HEK293 (cell line): ENCODE results near the gene PRKAG2.

ENCODE experiments used
- CTCF ChIA-PET: fragments of 350-600 bp; formaldehyde crosslinking; extraction: SDS; loops from one replicate; lab custom pipeline; 2021; ENCODE audit warnings: antibody characterized with exemption; lab: Yijun Ruan, JAX
- POLR2A ChIA-PET: fragments of 300-600 bp; formaldehyde crosslinking; extraction: SDS; loops from one replicate; lab custom pipeline; 2020; ENCODE audit warnings: antibody characterized with exemption, inconsistent platforms; lab: Yijun Ruan, JAX
- H3K27ac ChIP-seq: fragments of 200-500 bp; sonication (Bioruptor generic); 2 replicates; pipeline ENCODE4 v1.5.1; 2014; ENCODE audit warnings: low read depth, low read length, control low read depth, inconsistent platforms; ENCODE audit errors: extremely low read depth
- H3K36me3 ChIP-seq, 2 experiments: fragments of 200-500 bp in 1 of 2; sonication (Bioruptor generic) in 1 of 2; 1 replicate in 1 of 2; 2 replicates in 1 of 2; pipeline ENCODE4 v1.5.1; 2014 to 2017; ENCODE audit warnings: inconsistent platforms in 2 of 2, low read length in 2 of 2; ENCODE audit not compliant: control insufficient read depth in 2 of 2, insufficient read depth in 1 of 2
- H3K4me1 ChIP-seq: fragments of 200-500 bp; sonication (Bioruptor generic); 2 replicates; pipeline ENCODE4 v1.5.1; 2014; ENCODE audit warnings: mild to moderate bottlenecking, low read length, inconsistent platforms; ENCODE audit not compliant: control insufficient read depth, insufficient read depth
- H3K4me3 ChIP-seq: 2 replicates; pipeline ENCODE4 v1.5.1; 2011; ENCODE audit warnings: low read depth, mild to moderate bottlenecking, control low read depth, low read length, moderate library complexity
- H3K9me3 ChIP-seq: fragments of 200-500 bp; sonication (Bioruptor generic); 2 replicates; pipeline ENCODE4 v1.5.1; 2014; ENCODE audit warnings: low read depth, low read length, inconsistent platforms; ENCODE audit not compliant: control insufficient read depth, insufficient read depth
- FEZF1 ChIP-seq: fragments of 450-650 bp; formaldehyde crosslinking; IDR thresholded peaks from 2 replicates; pipeline ENCODE4 v1.5.1; 2016; ENCODE audit warnings: missing biosample characterization, missing genetic modification characterization
- IKZF3 ChIP-seq: fragments of 450-650 bp; IDR thresholded peaks from 2 replicates; pipeline ENCODE4 v1.5.0; 2018; ENCODE audit warnings: missing biosample characterization, mild to moderate bottlenecking, missing genetic modification characterization, moderate library complexity
- MZF1 ChIP-seq: fragments of 450-650 bp; formaldehyde crosslinking; IDR thresholded peaks from 2 replicates; pipeline ENCODE4 v1.5.1; 2017; ENCODE audit warnings: missing biosample characterization, missing genetic modification characterization, borderline replicate concordance
- TRIM28 ChIP-seq: IDR thresholded peaks from 2 replicates; pipeline ENCODE4 v1.6.1; 2011; ENCODE audit warnings: low read length, control low read depth, borderline replicate concordance
- ZBTB17 ChIP-seq: fragments of 450-650 bp; formaldehyde crosslinking; IDR thresholded peaks from 2 replicates; pipeline ENCODE4 v1.5.1; 2016; ENCODE audit warnings: missing biosample characterization, missing genetic modification characterization
- ZFHX2 ChIP-seq: fragments of 450-650 bp; formaldehyde crosslinking; conservative IDR thresholded peaks from 2 replicates; pipeline ENCODE4 v1.5.1; 2016; ENCODE audit warnings: missing biosample characterization, missing genetic modification characterization
- ZIC2 ChIP-seq: fragments of 450-650 bp; formaldehyde crosslinking; IDR thresholded peaks from 2 replicates; pipeline ENCODE4 v1.5.1; 2016; ENCODE audit warnings: missing biosample characterization, missing genetic modification characterization
- ZNF112 ChIP-seq: fragments of 450-650 bp; formaldehyde crosslinking; IDR thresholded peaks from 2 replicates; pipeline ENCODE4 v1.5.0; 2017; ENCODE audit warnings: missing biosample characterization, missing genetic modification characterization
- ZNF266 ChIP-seq: fragments of 450-650 bp; formaldehyde crosslinking; IDR thresholded peaks from 2 replicates; pipeline ENCODE4 v1.5.1; 2016; ENCODE audit warnings: missing biosample characterization, missing genetic modification characterization, low read depth
- ZNF274 ChIP-seq, 2 experiments: fragments of 200-500 bp in 1 of 2; fragments of 450-650 bp in 1 of 2; sonication (Bioruptor generic) in 1 of 2; formaldehyde crosslinking in 1 of 2; IDR thresholded peaks; 2 replicates each; pipeline versions ENCODE4 v1.5.1 to v1.6.1; 2014 to 2016; ENCODE audit warnings: borderline replicate concordance in 1 of 2, inconsistent platforms in 1 of 2, low read length in 1 of 2, missing biosample characterization in 1 of 2, missing genetic modification characterization in 1 of 2
- ZNF521 ChIP-seq: fragments of 450-650 bp; formaldehyde crosslinking; IDR thresholded peaks from 2 replicates; pipeline ENCODE4 v1.5.1; 2017; ENCODE audit warnings: missing biosample characterization, mild to moderate bottlenecking, missing genetic modification characterization
- ZNF544 ChIP-seq: fragments of 450-650 bp; formaldehyde crosslinking; IDR thresholded peaks from 2 replicates; pipeline ENCODE4 v1.5.0; 2017; ENCODE audit warnings: missing biosample characterization, missing genetic modification characterization
- ZNF623 ChIP-seq: fragments of 450-650 bp; formaldehyde crosslinking; IDR thresholded peaks from 2 replicates; pipeline ENCODE4 v1.5.1; 2016; ENCODE audit warnings: missing biosample characterization, missing genetic modification characterization
- ZNF629 ChIP-seq: fragments of 450-650 bp; formaldehyde crosslinking; IDR thresholded peaks from 2 replicates; pipeline ENCODE4 v1.5.1; 2017; ENCODE audit warnings: missing biosample characterization, missing genetic modification characterization
- ZNF792 ChIP-seq: fragments of 450-650 bp; formaldehyde crosslinking; IDR thresholded peaks from 2 replicates; pipeline ENCODE4 v1.5.1; 2016; ENCODE audit warnings: missing biosample characterization, missing genetic modification characterization
- TF ChIP-seq, protein P1 (sequence below): fragments of 450-650 bp; formaldehyde crosslinking; IDR thresholded peaks from 2 replicates; pipeline ENCODE4 v1.5.1; 2016; ENCODE audit warnings: missing biosample characterization, missing genetic modification characterization
- TF ChIP-seq, protein P2 (sequence below): fragments of 450-650 bp; formaldehyde crosslinking; IDR thresholded peaks from 2 replicates; pipeline ENCODE4 v1.5.1; 2016; ENCODE audit warnings: missing biosample characterization, missing genetic modification characterization
- TF ChIP-seq, protein P3 (sequence below): fragments of 450-650 bp; formaldehyde crosslinking; IDR thresholded peaks from 2 replicates; pipeline ENCODE4 v1.5.1; 2016; ENCODE audit warnings: missing biosample characterization, missing genetic modification characterization, borderline replicate concordance
- TF ChIP-seq, protein P4 (sequence below): fragments of 450-650 bp; IDR thresholded peaks from 2 replicates; pipeline ENCODE4 v1.5.1; 2018; ENCODE audit warnings: missing biosample characterization, missing genetic modification characterization
- TF ChIP-seq, protein P5 (sequence below): fragments of 450-650 bp; IDR thresholded peaks from 2 replicates; pipeline ENCODE4 v1.5.1; 2018; ENCODE audit warnings: missing biosample characterization, mild to moderate bottlenecking, missing genetic modification characterization

Gene PRKAG2

DNA sequence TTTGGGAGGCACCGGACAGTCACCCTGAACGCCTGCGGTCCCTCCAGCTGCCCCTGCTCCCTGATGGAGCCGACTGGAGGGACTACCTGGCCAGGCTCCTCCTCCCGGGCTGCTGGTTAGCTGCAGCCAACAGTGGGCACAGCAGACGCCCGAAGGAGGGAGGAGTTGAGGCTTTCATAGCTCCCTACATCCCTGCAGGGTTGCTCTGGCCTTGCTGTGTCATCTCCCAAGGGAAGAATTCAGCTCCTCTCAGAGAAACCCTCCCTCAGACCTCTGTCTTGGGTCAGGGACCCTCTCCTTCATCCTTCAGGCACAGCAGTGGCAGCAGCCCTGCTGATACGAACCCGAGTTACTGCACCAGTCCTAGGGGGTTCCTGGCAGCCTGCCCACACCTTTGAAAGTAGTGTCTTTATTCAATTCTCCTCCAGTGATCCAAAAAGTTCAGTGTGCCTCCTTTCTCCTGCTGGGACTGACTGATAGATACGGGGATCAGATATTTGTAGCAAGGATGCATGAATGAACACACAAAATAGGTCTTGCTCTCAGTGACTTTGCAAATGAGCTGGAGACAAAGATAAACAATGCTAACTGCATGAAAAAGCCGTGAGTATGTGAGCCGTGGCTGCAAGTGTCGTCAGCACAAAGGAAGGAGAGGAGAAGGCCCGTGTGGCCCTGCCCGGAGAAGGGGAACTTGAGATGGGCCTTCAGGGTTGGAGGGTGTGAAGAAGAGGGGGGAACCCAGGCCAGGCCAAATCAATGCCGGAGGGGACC is 136.6 kb downstream of the PRKAG2 start:
- Histone ChIP-seq H3K4me3 (no peak overlapping the region), H3K27ac (no peak overlapping the region), H3K9me3 (no peaks in the 10 kb centered on the region), H3K4me1 (no peaks in the 10 kb centered on the region), H3K36me3 (no peaks in the 10 kb centered on the region)
- TF ChIP-seq ZNF266 (no peak), ZIC2 (tag by site-specific recombination) (peak; percentile 79), ZNF623 (tag by site-specific recombination) (no peak)
- POLR2A ChIA-PET, result no interaction called here
- CTCF ChIA-PET, result interaction anchor here (0.7 to 1.1 kb wide), 2 partner anchors 13 to 19 kb away, joined by 3 read pairs; no protein-coding TSS in a partner anchor

DNA sequence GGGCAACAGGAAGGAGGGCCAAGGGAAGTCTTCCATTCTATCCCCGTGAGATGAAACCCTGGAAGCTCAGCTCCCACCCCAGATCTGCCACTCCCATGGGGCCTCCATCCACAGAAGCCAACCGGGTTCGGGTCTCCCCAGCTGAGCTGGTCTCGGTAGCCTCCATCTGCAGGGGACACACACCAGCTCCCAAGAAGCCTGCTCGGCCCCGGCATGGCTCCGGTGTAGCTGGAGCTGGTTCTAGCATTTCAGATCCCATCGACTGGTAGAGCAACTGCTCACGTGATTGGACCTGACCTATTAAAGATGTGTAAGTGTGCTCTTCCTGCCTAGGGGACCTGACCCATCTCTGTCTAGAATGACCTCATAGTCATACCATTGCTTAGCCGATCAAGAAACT is 138.0 kb downstream of the PRKAG2 start:
- TF ChIP-seq ZNF792 (tag by site-specific recombination) (no peak), MZF1 (tag by site-specific recombination) (no peak), ZNF629 (tag by site-specific recombination) (no peak), IKZF3 (tag by site-specific recombination) (no peak)
- ChIA-PET CTCF (interaction anchor here (0.7 kb wide), 1 partner anchor 96 kb away, joined by 3 read pairs; no protein-coding TSS in a partner anchor), POLR2A (no interaction called here)
- Histone ChIP-seq H3K4me1 (no peaks in the 10 kb centered on the region), H3K9me3 (no peaks in the 10 kb centered on the region), H3K4me3 (no peak overlapping the region), H3K27ac (no peak overlapping the region), H3K36me3 (no peaks in the 10 kb centered on the region)

DNA sequence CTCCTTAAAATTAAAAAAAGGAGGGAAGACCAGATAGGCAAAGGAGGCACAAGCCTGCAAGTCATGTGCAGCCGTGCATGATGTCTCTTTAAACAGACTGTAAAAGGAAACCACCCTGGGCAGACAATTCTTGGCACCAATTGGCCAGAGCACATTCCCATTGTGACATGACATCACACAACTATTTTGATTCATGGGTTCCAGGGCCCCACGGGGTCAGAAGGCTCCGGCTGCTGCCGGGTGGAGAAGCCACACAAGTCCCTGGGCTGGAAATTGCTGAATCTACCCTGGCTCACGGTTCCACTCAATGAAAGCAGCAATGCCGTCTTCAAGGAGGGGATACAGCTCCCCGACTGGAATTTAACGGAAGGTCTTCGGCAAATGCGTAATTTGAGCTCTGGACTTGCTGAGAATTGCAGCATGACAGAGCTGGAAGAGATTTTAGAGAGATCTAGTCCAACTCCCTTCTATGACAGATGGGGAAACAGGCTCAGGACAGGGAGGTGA is 140.5 kb downstream of the PRKAG2 start:
- peak overlapping the region; percentile 11; the same call in 1 of the 2 replicates for H3K4me3 ChIP-seq
- H3K36me3 ChIP-seq, result no peaks in the 10 kb centered on the region
- H3K4me1 ChIP-seq, result no peaks in the 10 kb centered on the region
- no peak overlapping the region for H3K27ac ChIP-seq
- ChIA-PET CTCF (interaction anchor here (0.6 to 1.9 kb wide), 19 partner anchors 9 to 403 kb away, joined by 3 to 12 read pairs (median 3); no protein-coding TSS in a partner anchor), POLR2A (interaction anchor here (0.6 to 2.6 kb wide), 10 partner anchors 9 to 276 kb away, joined by 3 to 10 read pairs (median 3); no protein-coding TSS in a partner anchor)
- no peaks in the 10 kb centered on the region for H3K9me3 ChIP-seq
- TF ChIP-seq, protein P1, sequence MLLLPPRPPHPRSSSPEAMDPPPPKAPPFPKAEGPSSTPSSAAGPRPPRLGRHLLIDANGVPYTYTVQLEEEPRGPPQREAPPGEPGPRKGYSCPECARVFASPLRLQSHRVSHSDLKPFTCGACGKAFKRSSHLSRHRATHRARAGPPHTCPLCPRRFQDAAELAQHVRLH (tag by site-specific recombination), result 0 out of 2 replicates have a peak, but pooled peaks have one; percentile 33
- TF ChIP-seq ZNF521 (tag by site-specific recombination) (no peak), ZNF544 (tag by site-specific recombination) (no peak), TRIM28 (peak; percentile 94), ZBTB17 (tag by site-specific recombination) (peak; percentile 69), ZFHX2 (tag by site-specific recombination) (no peak), FEZF1 (peak; percentile 65), ZNF274 (IDR thresholded peaks at IDR 0.05; ENCODE audit: low read length) (no peak), ZNF274 (tag by site-specific recombination; IDR thresholded peaks at IDR 0.05; ENCODE audit: borderline replicate concordance) (no peak), ZNF112 (tag by site-specific recombination) (no peak)
- TF ChIP-seq, protein P2, sequence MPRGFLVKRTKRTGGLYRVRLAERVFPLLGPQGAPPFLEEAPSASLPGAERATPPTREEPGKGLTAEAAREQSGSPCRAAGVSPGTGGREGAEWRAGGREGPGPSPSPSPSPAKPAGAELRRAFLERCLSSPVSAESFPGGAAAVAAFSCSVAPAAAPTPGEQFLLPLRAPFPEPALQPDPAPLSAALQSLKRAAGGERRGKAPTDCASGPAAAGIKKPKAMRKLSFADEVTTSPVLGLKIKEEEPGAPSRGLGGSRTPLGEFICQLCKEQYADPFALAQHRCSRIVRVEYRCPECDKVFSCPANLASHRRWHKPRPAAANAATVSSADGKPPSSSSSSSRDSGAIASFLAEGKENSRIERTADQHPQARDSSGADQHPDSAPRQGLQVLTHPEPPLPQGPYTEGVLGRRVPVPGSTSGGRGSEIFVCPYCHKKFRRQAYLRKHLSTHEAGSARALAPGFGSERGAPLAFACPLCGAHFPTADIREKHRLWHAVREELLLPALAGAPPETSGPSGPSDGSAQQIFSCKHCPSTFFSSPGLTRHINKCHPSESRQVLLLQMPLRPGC (tag by site-specific recombination), result peak; percentile 61; the same call in 1 of the 2 replicates
- TF ChIP-seq, protein P3, sequence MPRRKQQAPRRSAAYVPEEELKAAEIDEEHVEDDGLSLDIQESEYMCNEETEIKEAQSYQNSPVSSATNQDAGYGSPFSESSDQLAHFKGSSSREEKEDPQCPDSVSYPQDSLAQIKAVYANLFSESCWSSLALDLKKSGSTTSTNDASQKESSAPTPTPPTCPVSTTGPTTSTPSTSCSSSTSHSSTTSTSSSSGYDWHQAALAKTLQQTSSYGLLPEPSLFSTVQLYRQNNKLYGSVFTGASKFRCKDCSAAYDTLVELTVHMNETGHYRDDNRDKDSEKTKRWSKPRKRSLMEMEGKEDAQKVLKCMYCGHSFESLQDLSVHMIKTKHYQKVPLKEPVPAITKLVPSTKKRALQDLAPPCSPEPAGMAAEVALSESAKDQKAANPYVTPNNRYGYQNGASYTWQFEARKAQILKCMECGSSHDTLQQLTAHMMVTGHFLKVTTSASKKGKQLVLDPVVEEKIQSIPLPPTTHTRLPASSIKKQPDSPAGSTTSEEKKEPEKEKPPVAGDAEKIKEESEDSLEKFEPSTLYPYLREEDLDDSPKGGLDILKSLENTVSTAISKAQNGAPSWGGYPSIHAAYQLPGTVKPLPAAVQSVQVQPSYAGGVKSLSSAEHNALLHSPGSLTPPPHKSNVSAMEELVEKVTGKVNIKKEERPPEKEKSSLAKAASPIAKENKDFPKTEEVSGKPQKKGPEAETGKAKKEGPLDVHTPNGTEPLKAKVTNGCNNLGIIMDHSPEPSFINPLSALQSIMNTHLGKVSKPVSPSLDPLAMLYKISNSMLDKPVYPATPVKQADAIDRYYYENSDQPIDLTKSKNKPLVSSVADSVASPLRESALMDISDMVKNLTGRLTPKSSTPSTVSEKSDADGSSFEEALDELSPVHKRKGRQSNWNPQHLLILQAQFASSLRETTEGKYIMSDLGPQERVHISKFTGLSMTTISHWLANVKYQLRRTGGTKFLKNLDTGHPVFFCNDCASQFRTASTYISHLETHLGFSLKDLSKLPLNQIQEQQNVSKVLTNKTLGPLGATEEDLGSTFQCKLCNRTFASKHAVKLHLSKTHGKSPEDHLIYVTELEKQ (tag by site-specific recombination), result no peak
- TF ChIP-seq, protein P4, sequence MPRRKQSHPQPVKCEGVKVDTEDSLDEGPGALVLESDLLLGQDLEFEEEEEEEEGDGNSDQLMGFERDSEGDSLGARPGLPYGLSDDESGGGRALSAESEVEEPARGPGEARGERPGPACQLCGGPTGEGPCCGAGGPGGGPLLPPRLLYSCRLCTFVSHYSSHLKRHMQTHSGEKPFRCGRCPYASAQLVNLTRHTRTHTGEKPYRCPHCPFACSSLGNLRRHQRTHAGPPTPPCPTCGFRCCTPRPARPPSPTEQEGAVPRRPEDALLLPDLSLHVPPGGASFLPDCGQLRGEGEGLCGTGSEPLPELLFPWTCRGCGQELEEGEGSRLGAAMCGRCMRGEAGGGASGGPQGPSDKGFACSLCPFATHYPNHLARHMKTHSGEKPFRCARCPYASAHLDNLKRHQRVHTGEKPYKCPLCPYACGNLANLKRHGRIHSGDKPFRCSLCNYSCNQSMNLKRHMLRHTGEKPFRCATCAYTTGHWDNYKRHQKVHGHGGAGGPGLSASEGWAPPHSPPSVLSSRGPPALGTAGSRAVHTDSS, result no peak
- TF ChIP-seq, protein P5, sequence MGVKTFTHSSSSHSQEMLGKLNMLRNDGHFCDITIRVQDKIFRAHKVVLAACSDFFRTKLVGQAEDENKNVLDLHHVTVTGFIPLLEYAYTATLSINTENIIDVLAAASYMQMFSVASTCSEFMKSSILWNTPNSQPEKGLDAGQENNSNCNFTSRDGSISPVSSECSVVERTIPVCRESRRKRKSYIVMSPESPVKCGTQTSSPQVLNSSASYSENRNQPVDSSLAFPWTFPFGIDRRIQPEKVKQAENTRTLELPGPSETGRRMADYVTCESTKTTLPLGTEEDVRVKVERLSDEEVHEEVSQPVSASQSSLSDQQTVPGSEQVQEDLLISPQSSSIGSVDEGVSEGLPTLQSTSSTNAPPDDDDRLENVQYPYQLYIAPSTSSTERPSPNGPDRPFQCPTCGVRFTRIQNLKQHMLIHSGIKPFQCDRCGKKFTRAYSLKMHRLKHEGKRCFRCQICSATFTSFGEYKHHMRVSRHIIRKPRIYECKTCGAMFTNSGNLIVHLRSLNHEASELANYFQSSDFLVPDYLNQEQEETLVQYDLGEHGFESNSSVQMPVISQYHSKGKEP (tag by site-specific recombination), result 0 out of 2 replicates have a peak, but pooled peaks have one; percentile 41
